ENCODE results near the gene IL25. TPM values are rescaled to one million over a fixed set of nuclear protein-coding genes. Genes with fewer than 3 reads are reported as not detected.

IL25 gene
- total and polyA plus RNA-seq, 2 of the 4 experiments (the other 2 are of a cell fraction): not detected

DNA sequence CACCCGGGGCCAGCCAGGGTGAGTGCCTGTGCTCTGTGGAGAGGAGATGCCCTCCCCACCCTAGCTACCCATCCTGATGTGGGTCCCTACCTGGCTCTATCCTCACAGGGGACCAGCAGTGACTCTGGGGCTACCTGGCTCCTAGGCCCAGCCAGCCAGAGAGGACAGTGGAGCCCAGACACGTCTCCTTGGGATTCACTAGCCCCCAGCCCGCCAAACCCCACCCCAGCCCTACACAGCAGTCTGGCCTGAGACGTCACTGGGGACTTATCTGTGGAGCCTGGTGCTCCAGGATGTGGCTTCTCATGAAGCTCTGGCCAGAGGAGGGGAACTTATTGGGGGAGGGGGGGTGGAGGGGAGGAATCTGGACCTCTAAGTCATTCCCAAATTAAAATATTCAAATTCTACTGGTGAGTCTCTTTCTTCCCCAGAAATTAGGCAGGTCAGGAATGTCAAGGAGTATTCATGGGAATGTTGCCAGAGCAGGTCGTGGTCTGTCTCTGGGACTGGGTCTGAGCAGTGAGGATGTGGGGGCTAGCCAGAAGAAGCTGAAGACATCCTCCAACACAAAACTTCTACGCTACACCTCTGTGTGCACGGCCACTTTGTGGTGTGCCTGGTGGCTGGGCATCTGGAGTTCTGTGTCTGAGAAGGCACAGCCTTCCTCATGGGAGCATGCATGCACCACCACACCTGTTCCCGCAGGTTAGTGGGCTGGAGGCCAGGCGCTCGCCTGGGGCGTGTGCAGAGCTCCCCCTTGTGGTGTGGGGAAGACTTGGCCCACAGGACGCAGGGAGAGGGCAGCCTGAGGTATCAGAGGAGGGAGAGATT is 7.0 kb downstream of the IL25 start:
- Histone ChIP-seq H3K27me3 (ENCODE audit: control insufficient read depth, insufficient read depth, low read length) (peaks cover 39% of the 10 kb centered on the region; the same call in 1 of the 2 replicates), H3K9me3 (ENCODE audit: control insufficient read depth, insufficient read depth, low read length) (no peaks in the 10 kb centered on the region), H2BK120ac (ENCODE audit: low read depth, low read length) (no peak overlapping the region), H3K4me3 (ENCODE audit: insufficient read depth, low read depth, low read length) (no peak overlapping the region), H3K79me1 (ENCODE audit: low read depth in 1 of 2, low read length in 2 of 2) (no peaks in the 10 kb centered on the region), H3K18ac (ENCODE audit: low read depth, low read length) (no peak overlapping the region), H4K91ac (ENCODE audit: insufficient read depth, low read depth, low read length) (no peak overlapping the region), H3K9ac (ENCODE audit: low read depth, low read length) (no peak overlapping the region), H3K56ac (ENCODE audit: extremely low read depth, insufficient read depth, low read length) (no peak overlapping the region), H2BK15ac (ENCODE audit: low read depth, low read length) (no peak overlapping the region), H2AK9ac (replicated peaks; ENCODE audit: low read depth, low read length, poor library complexity) (peak overlapping the region; percentile 82), H3K4ac (ENCODE audit: low read depth, low read length) (no peak overlapping the region), H4K20me1 (ENCODE audit: insufficient read depth, low read length) (no peaks in the 10 kb centered on the region), H3K4me2 (ENCODE audit: low read depth, low read length) (no peak overlapping the region), H2BK5ac (ENCODE audit: low read depth, low read length, poor library complexity, severe bottlenecking) (no peak overlapping the region), H4K5ac (ENCODE audit: low read depth, low read length) (no peak overlapping the region), H3K14ac (replicated peaks; ENCODE audit: low read depth, low read length) (no peak overlapping the region), H4K8ac (ENCODE audit: low read depth in 2 of 2, low read length in 2 of 2) (no peak overlapping the region), H3K36me3 (ENCODE audit: control insufficient read depth, insufficient read depth, low read length) (no peaks in the 10 kb centered on the region), H3K27ac (ENCODE audit: insufficient read depth, low read length) (no peak overlapping the region), H3K9me1 (ENCODE audit: insufficient read depth, low read length) (no peaks in the 10 kb centered on the region), H3K4me1 (ENCODE audit: control insufficient read depth, insufficient read depth, low read length) (no peaks in the 10 kb centered on the region), H2BK20ac (ENCODE audit: low read depth, low read length) (no peak overlapping the region), H2AFZ (replicated peaks; ENCODE audit: low read length, poor library complexity) (no peak overlapping the region), H2AK5ac (ENCODE audit: low read depth, low read length) (no peak overlapping the region), H3K23ac (ENCODE audit: low read depth, low read length) (no peak overlapping the region)
- no peak for TF ChIP-seq MAFK (IDR thresholded peaks at IDR 0.05; ENCODE audit: low read depth, low read length)
- TF ChIP-seq RCOR1 (IDR thresholded peaks at IDR 0.05; ENCODE audit: insufficient replicate concordance, low read length): no peak
- TF ChIP-seq, protein P1, sequence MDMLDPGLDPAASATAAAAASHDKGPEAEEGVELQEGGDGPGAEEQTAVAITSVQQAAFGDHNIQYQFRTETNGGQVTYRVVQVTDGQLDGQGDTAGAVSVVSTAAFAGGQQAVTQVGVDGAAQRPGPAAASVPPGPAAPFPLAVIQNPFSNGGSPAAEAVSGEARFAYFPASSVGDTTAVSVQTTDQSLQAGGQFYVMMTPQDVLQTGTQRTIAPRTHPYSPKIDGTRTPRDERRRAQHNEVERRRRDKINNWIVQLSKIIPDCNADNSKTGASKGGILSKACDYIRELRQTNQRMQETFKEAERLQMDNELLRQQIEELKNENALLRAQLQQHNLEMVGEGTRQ (IDR thresholded peaks at IDR 0.05; ENCODE audit: low read depth, low read length): no peak
- TF ChIP-seq FOS (IDR thresholded peaks at IDR 0.05; ENCODE audit: low read depth, low read length): no peak
- no peak for TF ChIP-seq BHLHE40 (IDR thresholded peaks at IDR 0.05; ENCODE audit: low read depth, low read length)
- TF ChIP-seq MAZ (IDR thresholded peaks at IDR 0.05; ENCODE audit: borderline replicate concordance, low read depth, low read length): peak; percentile 53; the same call in 1 of the 2 replicates
- peak; percentile 91 for TF ChIP-seq RAD21 (IDR thresholded peaks at IDR 0.05; ENCODE audit: low read length)
- TF ChIP-seq, protein P2, sequence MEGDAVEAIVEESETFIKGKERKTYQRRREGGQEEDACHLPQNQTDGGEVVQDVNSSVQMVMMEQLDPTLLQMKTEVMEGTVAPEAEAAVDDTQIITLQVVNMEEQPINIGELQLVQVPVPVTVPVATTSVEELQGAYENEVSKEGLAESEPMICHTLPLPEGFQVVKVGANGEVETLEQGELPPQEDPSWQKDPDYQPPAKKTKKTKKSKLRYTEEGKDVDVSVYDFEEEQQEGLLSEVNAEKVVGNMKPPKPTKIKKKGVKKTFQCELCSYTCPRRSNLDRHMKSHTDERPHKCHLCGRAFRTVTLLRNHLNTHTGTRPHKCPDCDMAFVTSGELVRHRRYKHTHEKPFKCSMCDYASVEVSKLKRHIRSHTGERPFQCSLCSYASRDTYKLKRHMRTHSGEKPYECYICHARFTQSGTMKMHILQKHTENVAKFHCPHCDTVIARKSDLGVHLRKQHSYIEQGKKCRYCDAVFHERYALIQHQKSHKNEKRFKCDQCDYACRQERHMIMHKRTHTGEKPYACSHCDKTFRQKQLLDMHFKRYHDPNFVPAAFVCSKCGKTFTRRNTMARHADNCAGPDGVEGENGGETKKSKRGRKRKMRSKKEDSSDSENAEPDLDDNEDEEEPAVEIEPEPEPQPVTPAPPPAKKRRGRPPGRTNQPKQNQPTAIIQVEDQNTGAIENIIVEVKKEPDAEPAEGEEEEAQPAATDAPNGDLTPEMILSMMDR (conservative IDR thresholded peaks at IDR 0.05; ENCODE audit: low read depth, low read length): peak; percentile 93
- peak; percentile 89 for TF ChIP-seq SMC3 (IDR thresholded peaks at IDR 0.05; ENCODE audit: low read depth, low read length)
- ChIA-PET CTCF (interaction anchor here (0.6 to 1.7 kb wide), 12 partner anchors 10 to 182 kb away, joined by 3 to 12 read pairs (median 4); partner anchors contain the start of gene PABPN1), POLR2A (ENCODE audit: unreplicated experiment) (interaction anchor here (0.6 to 1.6 kb wide), 3 partner anchors 50 to 297 kb away, joined by 3 to 5 read pairs (median 4); no protein-coding TSS in a partner anchor)
- DNase-seq (peak; percentile 17), ATAC-seq (ENCODE audit: low read depth) (peak; percentile 85)
- in situ Hi-C loops (cut with MboI; ENCODE audit: low sequenced_read_pairs) (loop anchor here (10.0 kb wide), 1 partner anchor 55 kb away; the partner anchor contains the start of gene PABPN1), dilution Hi-C loops (cut with HindIII; ENCODE audit: low sequenced_read_pairs, unreplicated experiment) (no loop called here), intact Hi-C loops (cut with micrococcal nuclease) (loop anchor here (1.0 to 2.0 kb wide), 2 partner anchors 51 to 115 kb away; no protein-coding TSS in a partner anchor)
- BruUV-seq (replicated peaks): no TSS peak
- 0% methylated on average over 1 of the region's 12 CpGs; no CpG with 5 or more reads in 1 of the 2 experiments for WGBS, 2 experiments (ENCODE audit: extremely low coverage in 2 of 2, insufficient read length in 1 of 2)
